Rectal smooth muscle tissue (tissue), 1 donor: ENCODE measurements around the gene TBX10.
"Not testable (repeated sequence)": the region's sequence is repeated elsewhere in the genome, so short reads cannot be mapped to it uniquely, and the experiment has no call there.

Source experiments
- H3K27ac ChIP-seq: one replicate; pipeline ENCODE4 v1.7.0; 2013; ENCODE audit warnings: low read depth, low read length, inconsistent platforms
- H3K27me3 ChIP-seq: one replicate; pipeline ENCODE4 v1.7.0; 2013; ENCODE audit warnings: low read length; ENCODE audit not compliant: control insufficient read depth, insufficient read depth
- H3K36me3 ChIP-seq: one replicate; pipeline ENCODE4 v1.7.0; 2013; ENCODE audit warnings: low read length; ENCODE audit not compliant: control insufficient read depth, insufficient read depth
- H3K4me1 ChIP-seq: one replicate; pipeline ENCODE4 v1.7.0; 2013; ENCODE audit warnings: low read length; ENCODE audit not compliant: control insufficient read depth, insufficient read depth
- H3K4me3 ChIP-seq: one replicate; pipeline ENCODE4 v1.7.0; 2013; ENCODE audit warnings: low read length
- H3K9ac ChIP-seq: one replicate; pipeline ENCODE4 v1.7.0; 2013; ENCODE audit warnings: low read length

Gene TBX10

DNA sequence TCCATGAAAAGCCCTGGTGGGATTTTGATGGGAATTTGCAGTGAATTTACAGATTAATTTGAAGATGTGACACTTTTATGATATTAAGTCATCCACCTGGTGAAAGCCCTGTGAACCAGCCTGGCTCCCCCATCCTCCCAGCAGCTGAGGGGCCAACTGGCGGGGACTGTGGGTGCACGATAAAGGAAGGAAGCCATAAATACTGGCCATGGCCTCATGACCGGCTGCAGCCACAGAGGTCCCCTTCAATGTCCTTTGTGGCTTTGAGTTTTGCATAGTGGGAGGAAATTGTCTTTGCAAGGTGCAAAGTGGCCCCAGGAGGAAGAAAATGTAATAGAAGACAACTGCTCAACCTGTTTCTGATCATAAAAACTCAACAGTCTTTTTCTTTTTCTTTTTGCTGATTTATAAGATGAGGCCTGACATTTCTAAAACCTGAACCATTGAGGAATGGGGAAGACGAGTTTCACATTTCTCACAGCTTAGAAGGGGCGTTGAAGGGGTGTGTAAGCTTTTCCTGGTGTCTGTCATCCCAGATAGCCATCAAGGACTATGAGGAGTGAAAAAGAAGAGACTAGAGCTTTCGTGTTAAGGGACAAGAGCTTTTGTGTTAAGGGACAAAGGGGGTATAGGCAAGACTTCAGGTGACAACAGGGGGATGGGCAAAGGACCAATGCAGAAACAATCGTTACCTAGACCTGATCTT lies 39.1 kb downstream of the TBX10 start:
- Histone ChIP-seq H3K36me3 (no peaks in the 10 kb centered on the region), H3K9ac (no peak overlapping the region), H3K27me3 (no peaks in the 10 kb centered on the region), H3K27ac (no peak overlapping the region), H3K4me3 (no peak overlapping the region), H3K4me1 (no peaks in the 10 kb centered on the region)

- Histone ChIP-seq H3K4me1 (no peaks in the 10 kb centered on the region), H3K4me3 (no peak overlapping the region), H3K9ac (no peak overlapping the region), H3K36me3 (no peaks in the 10 kb centered on the region), H3K27ac (no peak overlapping the region), H3K27me3 (no peaks in the 10 kb centered on the region)
Observed at GRCh38 chr11:67599149-67599548, 40.4 kb downstream of the TBX10 start.

- H3K36me3 ChIP-seq: not testable (repeated sequence)
Observed at GRCh38 chr11:67597963-67598362, 41.6 kb downstream of the TBX10 start.

GRCh38 chr11:67597458-67597857 lies 42.1 kb downstream of the TBX10 start:
- not testable (repeated sequence) for H3K4me1 ChIP-seq, H3K27me3 ChIP-seq, H3K9ac ChIP-seq, H3K27ac ChIP-seq, H3K4me3 ChIP-seq, H3K36me3 ChIP-seq

More at GRCh38 chr11:67597963-67598362, 41.6 kb downstream of the TBX10 start:
- H3K27me3 ChIP-seq, H3K9ac ChIP-seq, H3K27ac ChIP-seq, H3K4me1 ChIP-seq, H3K4me3 ChIP-seq: not testable (repeated sequence)

DNA sequence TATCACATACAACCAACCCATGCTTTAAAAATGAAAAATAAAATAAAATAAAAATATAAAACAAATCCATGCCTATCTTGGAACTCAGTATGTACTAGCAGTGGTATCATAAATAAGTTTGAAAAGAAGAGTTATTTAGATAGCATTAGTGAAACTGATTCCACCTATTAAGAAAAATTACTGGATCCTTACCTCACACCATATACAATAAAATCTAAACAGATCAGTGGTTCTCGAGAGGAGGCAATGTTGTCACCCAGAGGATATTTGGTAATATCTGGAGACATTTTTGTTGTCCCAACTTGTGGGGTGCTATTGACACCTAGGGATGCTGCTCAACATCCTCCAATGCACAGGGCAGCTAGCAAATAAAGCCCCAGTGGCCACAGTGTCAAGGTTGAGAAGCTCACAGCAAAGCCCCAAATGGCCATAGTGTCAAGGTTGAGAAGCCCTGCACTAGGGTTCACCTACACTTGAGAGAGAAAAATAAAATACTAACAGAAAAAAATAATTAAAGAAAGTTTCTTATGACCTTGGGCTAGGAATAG lies 42.7 kb downstream of the TBX10 start:
- H3K4me3 ChIP-seq: no peak overlapping the region

DNA sequence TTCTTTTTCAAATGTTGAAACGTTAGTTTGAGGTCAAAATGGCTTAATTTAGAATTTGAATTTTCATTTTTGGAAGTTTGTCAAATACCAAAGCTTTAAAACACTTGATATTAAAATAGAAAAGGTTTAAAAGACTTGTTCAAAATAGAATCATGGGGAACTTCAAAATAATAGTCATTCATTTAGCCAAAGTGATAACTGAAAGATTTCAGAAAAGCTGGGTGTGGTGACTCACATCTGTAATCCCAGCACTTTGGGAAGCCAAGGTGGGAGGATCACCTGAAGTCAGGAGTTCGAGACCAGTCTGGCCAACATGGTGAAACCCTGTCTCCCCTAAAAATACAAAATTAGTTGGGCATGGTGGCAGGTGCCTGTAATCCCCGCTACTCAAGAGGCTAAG lies 45.1 kb downstream of the TBX10 start:
- Histone ChIP-seq H3K4me3 (no peak overlapping the region), H3K27ac (no peak overlapping the region), H3K36me3 (no peaks in the 10 kb centered on the region), H3K4me1 (no peaks in the 10 kb centered on the region), H3K27me3 (no peaks in the 10 kb centered on the region), H3K9ac (no peak overlapping the region)

More for the DNA sequence above, 42.7 kb downstream of the TBX10 start:
- H3K9ac ChIP-seq: no peak overlapping the region
- no peaks in the 10 kb centered on the region for H3K27me3 ChIP-seq
- no peak overlapping the region for H3K27ac ChIP-seq
- no peaks in the 10 kb centered on the region for H3K4me1 ChIP-seq
- no peaks in the 10 kb centered on the region for H3K36me3 ChIP-seq

- H3K4me1 ChIP-seq: no peaks in the 10 kb centered on the region
- H3K4me3 ChIP-seq: no peak overlapping the region
- H3K27me3 ChIP-seq: no peaks in the 10 kb centered on the region
- H3K27ac ChIP-seq: no peak overlapping the region
- no peaks in the 10 kb centered on the region for H3K36me3 ChIP-seq
- H3K9ac ChIP-seq: no peak overlapping the region
Observed at GRCh38 chr11:67593565-67593905, 46.0 kb downstream of the TBX10 start.

- no peaks in the 10 kb centered on the region for H3K27me3 ChIP-seq
- H3K9ac ChIP-seq: no peak overlapping the region
- H3K27ac ChIP-seq: no peak overlapping the region
- H3K36me3 ChIP-seq: no peaks in the 10 kb centered on the region
- no peaks in the 10 kb centered on the region for H3K4me1 ChIP-seq
- no peak overlapping the region for H3K4me3 ChIP-seq
Observed at GRCh38 chr11:67592880-67593564, 46.5 kb downstream of the TBX10 start.

GRCh38 chr11:67588899-67589415 lies 50.6 kb downstream of the TBX10 start:
- not testable (repeated sequence) for H3K36me3 ChIP-seq, H3K9ac ChIP-seq, H3K27ac ChIP-seq, H3K4me1 ChIP-seq, H3K4me3 ChIP-seq, H3K27me3 ChIP-seq

- no peaks in the 10 kb centered on the region for H3K4me1 ChIP-seq
- no peak overlapping the region for H3K4me3 ChIP-seq
- no peaks in the 10 kb centered on the region for H3K27me3 ChIP-seq
- H3K36me3 ChIP-seq: peaks cover 3% of the 10 kb centered on the region
- no peak overlapping the region for H3K27ac ChIP-seq
- H3K9ac ChIP-seq: no peak overlapping the region
Observed at GRCh38 chr11:67588136-67588503, 51.4 kb downstream of the TBX10 start.

DNA sequence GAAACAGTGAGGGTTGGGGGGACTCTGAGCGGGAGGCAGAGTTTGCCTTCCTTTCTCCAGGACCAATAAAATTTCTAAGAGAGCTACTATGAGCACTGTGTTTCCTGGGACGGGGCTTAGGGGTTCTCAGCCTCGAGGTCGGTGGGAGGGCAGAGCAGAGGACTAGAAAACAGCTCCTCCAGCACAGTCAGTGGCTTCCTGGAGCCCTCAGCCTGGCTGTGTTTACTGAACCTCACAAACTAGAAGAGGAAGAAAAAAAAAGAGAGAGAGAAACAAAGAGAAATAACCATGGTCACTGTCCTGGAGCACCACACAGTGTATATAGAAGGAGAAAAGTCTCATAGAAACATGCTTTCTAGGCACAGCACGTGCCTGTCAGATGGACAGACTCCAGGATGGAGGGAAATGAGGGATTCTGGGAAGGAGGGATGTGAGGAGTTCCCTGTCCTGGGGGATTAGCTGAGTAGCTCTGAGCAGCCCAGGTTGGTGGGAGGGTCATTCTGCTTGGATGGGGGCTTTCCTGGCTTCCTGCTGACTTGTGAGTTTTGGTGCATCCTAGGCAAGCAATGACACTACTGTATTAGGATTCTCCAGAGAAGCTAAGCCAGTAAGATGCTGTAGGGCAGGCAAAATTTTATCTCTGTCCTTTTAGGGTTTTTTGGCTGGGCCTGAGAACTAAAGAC lies 52.9 kb downstream of the TBX10 start:
- no peak overlapping the region for H3K9ac ChIP-seq
- H3K4me1 ChIP-seq: no peaks in the 10 kb centered on the region
- no peaks in the 10 kb centered on the region for H3K27me3 ChIP-seq
- peaks cover 3% of the 10 kb centered on the region for H3K36me3 ChIP-seq
- H3K27ac ChIP-seq: no peak overlapping the region
- H3K4me3 ChIP-seq: no peak overlapping the region

GRCh38 chr11:67585911-67586310 lies 53.7 kb downstream of the TBX10 start:
- Histone ChIP-seq H3K9ac (no peak overlapping the region), H3K27me3 (no peaks in the 10 kb centered on the region), H3K36me3 (peaks cover 3% of the 10 kb centered on the region), H3K27ac (no peak overlapping the region), H3K4me1 (no peaks in the 10 kb centered on the region), H3K4me3 (no peak overlapping the region)
